CD4-positive, alpha-beta T cell treated with Interleukin-15 for 4 hours (primary cell): Measurements from ENCODE around the gene NNMT.

Experiments used
- DNase-seq: peaks from one replicate; pipeline ENCODE4 v3.0.0-alpha.2; 2020; ENCODE audit warnings: low spot score

NNMT gene

GRCh38 chr11:114263513-114264170, 32.6 kb upstream of the NNMT start:
- no peak for DNase-seq

DNA sequence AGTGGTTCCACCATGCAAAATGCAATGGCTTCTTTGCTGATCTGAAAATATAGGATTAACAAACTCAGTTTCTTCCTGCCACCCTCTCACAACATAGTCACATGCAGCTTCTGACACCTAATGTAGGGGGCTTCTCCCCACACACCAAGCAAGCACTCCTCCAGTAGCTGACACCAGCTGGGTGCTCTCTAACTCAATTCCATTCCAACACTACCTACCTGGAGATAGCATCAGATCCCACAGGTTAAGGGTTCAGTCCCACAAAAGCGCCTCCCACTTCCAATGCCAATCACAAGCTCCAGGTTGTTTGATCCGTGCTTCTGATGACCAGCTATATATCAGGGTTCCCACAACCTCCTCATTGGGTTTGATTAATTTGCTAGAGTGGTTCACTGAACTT, 31.8 kb upstream of the NNMT start:
- DNase-seq, result no peak

DNA sequence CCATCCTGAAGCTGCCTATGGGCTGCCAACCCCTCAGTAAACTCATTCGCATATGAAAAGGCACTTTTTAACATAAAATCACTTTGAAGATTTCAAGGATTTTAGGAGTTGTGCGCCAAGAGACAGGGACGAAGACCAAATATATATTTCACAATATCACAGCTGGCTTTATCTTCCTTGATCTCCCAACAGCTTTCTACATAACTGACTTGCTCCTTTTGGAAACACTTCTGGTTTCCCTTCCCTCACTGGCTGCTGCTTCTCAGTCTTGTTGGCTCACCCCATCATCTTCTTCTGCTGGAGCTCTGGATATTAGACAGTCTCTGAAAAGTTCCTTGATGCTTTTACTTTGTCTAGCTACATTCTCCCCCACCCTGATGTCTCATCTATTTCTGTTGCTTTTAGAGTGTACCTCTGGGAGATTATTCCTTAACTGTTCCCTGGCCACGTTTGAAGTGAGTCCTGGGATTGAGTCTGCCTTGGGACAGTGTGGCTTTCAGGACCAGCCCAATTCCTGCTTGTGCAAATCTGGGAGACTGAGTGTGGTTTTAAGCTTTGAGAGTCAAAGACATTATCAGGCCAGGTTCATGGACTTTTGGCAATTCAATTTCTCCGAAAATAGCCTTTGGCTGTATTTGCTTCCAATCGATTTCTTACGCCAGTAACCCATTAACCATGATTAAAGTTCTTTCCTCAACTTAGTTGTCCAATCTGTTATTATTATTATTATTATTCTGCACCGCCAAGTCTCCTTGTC, 30.9 kb upstream of the NNMT start:
- no peak for DNase-seq

- no peak for DNase-seq
Observed at GRCh38 chr11:114269498-114269897, 26.7 kb upstream of the NNMT start.

- no peak for DNase-seq
Observed at GRCh38 chr11:114270531-114271270, 25.5 kb upstream of the NNMT start.

DNA sequence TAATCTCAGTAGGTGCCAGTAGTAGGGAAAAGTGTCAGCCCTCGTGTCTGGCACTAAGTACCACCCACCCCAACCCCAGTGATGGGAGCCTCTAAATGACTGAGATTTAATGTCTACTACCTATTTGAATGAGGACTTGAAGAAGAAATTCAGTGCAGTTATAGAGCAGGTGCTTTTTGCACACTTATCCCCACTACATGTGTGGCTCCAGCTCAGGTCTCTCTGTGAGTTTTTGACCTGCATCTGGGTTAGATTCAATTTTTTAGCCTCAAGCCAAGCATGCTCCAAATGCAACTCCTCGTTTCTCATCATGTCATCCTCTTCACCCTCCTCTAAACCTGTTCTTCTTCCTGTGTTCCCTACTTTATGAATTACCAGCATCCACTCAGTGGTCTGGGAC, 24.9 kb upstream of the NNMT start:
- DNase-seq, result no peak

- no peak for DNase-seq
Observed at GRCh38 chr11:114272311-114272710, 23.9 kb upstream of the NNMT start.

- no peak for DNase-seq
Observed at GRCh38 chr11:114273071-114273470, 23.1 kb upstream of the NNMT start.

GRCh38 chr11:114273890-114274635, 22.1 kb upstream of the NNMT start:
- DNase-seq, result no peak

DNA sequence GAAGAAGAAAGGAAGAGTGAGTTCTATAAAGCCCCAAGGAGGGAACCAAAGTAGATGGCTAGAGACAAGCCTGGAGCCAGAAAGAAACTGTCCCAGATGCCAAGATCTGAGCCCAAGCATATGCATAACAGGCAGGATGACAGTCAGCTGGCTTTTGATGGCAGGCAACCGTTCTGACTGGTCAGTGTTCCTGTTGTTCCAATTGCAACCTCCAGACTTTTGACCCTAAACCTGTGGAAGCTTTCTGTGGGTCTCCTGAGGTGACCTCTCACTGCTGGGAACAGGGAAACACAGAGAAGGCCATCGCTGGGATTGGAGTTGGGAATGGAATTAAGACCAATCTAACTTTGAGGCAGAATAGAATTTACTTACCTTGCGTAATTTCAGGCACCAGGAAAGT, 21.6 kb upstream of the NNMT start:
- DNase-seq, result no peak

- no peak for DNase-seq
Observed at GRCh38 chr11:114275280-114275679, 20.9 kb upstream of the NNMT start.

- DNase-seq, result no peak
Observed at GRCh38 chr11:114276077-114276476, 20.1 kb upstream of the NNMT start.

DNA sequence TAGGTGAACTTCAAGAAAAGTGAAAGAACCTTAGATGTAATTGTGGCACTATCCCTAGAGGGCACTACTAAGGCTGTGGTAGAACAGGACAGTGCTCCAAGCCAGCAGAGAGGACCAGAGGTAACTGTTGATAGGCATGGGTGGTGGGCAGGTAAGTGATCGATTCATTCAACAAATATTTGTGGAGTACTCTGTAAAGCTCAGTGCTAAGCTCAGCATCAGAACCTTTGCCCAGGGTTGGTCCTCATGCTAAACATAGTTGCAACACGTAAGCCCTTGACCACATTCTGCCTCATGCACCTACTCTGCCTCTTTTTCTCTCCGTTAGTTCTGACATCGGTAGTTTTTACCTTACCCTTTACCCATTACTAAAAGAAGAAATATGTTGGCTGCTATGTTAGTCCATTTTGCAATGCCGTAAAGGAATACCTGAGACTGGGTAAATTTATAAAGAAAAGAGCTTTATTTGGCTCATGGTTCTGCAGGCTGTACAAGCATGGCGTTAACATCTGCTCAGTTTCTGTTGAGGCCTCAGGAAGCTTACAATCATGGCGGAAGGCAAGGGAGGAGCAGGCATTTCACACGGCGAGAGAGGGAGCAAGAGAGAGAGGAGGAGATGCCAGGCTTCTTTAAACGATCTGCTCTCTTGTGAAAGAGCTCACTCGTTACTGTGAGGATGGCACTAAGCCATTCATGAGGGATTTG, 18.4 kb upstream of the NNMT start:
- no peak for DNase-seq

- DNase-seq, result no peak
Observed at GRCh38 chr11:114278342-114279065, 17.7 kb upstream of the NNMT start.

DNA sequence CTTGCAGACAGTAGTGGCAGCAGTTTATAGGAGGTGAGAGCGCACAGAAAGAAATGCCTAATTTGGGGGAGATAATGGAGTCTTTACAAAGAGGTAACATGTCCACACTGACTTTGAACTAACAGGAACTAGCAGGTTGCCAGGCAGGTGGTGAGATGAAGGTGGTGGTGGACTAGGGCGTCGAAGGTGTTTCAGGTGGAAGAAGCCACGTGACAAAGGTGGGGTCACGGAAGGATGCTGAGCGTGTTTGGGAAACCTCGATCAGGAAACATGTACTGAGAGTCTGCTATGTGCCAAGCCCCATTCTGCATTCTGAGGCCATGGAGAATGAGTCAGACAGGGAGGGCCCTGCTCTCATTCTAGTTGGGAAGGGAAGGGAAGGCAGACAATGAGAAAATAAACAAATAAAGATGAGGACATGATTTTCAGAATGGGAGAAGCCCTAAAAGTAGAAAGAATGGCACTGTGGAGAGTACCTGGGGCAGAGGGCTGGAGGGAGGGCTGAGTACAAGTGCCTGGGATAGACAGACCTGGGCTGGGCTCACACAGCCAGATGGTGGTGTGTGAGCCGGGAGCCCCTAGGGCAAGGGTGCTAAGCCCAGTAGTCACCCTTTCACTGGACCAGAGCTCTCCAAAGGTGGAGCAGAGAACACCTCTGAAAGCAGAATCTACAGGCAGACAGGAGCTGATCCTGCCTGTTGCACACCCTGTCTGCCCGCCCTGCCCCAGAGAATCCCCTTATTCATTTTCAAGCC, 16.2 kb upstream of the NNMT start:
- no peak for DNase-seq

GRCh38 chr11:114280696-114281095, 15.5 kb upstream of the NNMT start:
- DNase-seq, result no peak

- no peak for DNase-seq
Observed at GRCh38 chr11:114281388-114281956, 14.7 kb upstream of the NNMT start.

DNA sequence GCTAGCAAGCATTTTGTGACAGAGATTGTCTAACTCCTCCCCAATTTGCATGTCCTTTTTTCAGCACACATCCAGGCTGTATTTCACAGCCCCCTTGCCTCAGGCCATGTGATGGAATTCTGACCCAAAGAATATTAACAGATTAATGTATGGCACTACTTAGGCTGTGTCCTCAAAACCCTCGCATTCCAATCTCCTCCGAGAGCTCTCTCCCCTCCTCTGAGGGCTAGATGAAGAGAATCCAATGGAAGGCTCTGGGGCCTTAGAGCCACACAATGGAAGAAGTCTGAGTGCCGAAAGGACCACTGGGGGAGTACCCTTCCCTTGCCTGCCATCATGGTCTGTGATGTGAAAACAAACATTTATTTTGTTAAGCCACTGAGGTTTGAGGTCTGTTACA, 13.7 kb upstream of the NNMT start:
- no peak for DNase-seq

- DNase-seq, result no peak
Observed at GRCh38 chr11:114283422-114283821, 12.8 kb upstream of the NNMT start.

DNA sequence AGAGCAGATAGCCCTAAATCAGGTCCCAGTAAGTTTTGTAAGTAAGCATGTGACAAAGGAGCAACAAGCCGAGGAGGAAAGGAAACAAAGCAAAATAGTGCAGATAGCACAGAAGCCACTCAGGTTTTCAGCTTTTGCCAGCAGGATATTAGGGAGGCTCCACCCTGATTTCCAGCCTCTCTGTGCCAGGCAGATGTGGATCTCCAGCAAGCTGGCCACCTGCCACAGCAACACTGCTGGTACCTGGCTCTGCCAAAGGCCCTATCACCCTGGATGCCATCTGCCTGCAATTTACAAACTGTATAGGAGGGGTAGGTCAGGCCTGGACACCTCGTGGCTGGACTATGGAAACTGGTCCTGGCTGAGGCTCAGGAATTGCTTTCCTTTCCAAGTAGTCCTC, 12.2 kb upstream of the NNMT start:
- DNase-seq, result no peak
